Measurements from ENCODE around the gene SPANXB1. TPM values are rescaled to one million over a fixed set of nuclear protein-coding genes. Genes with fewer than 3 reads are reported as not detected.
"Not testable (repeated sequence)": the region's sequence is repeated elsewhere in the genome, so short reads cannot be mapped to it uniquely, and the experiment has no call there.

The SPANXB1 gene, protein sequence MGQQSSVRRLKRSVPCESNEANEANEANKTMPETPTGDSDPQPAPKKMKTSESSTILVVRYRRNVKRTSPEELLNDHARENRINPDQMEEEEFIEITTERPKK
- total RNA-seq: not detected

DNA sequence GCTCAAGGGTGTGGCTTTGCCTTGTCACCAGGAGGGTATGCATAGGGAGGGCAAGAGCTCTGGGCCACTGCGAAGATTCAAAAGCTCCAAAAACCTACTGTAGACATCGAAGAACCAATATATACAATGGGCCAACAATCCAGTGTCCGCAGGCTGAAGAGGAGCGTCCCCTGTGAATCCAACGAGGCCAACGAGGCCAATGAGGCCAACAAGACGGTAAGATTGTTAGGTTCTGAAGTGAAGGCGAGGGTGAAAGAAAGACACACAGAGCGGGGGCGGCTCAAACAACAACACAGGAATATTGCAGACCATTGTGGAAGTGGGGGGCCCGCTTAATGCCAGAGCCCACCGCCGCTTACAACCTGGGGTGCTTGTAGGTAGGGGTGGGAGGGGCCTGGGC, at the start of gene SPANXB1:
SPANXB1 (plus strand) TSS at position 27 of the 400 bp plus-strand sequence; CDS start at position 127, 100 bp downstream.
- not testable (repeated sequence) for H3K4me1 ChIP-seq; H3K9me3 ChIP-seq; H3K4me3 ChIP-seq; H3K27me3 ChIP-seq; H3K27ac ChIP-seq; DNase-seq (ENCODE audit: low spot score); H3K36me3 ChIP-seq

DNA sequence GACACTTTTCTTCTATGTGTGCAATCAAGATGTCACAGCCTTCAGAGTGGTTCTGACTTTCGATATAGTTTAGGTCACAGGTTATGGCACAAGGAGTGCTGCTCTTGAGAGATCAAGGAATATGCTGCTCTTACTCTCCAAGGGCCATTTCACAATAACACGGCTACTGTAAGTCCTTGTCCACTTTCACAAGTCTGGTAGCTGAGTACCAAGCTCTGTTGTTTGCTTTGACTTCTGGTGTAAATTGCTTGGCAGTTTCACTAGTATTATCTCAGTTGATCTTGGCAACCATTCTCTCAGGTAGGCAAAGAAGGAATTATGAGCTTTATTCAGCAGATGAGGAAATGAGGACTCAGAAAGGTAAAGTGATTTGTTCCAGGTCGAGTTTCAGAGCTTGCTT, 35.4 kb upstream of the SPANXB1 start:
- H3K27me3 ChIP-seq: no peaks in the 10 kb centered on the region
- H3K9me3 ChIP-seq: no peaks in the 10 kb centered on the region
- no peak overlapping the region for H3K27ac ChIP-seq
- no peaks in the 10 kb centered on the region for H3K36me3 ChIP-seq
- TF ChIP-seq, protein P1, sequence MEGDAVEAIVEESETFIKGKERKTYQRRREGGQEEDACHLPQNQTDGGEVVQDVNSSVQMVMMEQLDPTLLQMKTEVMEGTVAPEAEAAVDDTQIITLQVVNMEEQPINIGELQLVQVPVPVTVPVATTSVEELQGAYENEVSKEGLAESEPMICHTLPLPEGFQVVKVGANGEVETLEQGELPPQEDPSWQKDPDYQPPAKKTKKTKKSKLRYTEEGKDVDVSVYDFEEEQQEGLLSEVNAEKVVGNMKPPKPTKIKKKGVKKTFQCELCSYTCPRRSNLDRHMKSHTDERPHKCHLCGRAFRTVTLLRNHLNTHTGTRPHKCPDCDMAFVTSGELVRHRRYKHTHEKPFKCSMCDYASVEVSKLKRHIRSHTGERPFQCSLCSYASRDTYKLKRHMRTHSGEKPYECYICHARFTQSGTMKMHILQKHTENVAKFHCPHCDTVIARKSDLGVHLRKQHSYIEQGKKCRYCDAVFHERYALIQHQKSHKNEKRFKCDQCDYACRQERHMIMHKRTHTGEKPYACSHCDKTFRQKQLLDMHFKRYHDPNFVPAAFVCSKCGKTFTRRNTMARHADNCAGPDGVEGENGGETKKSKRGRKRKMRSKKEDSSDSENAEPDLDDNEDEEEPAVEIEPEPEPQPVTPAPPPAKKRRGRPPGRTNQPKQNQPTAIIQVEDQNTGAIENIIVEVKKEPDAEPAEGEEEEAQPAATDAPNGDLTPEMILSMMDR (IDR thresholded peaks at IDR 0.05): no peak
- no peaks in the 10 kb centered on the region for H3K4me1 ChIP-seq
- no peak for DNase-seq (ENCODE audit: low spot score)
- H3K4me3 ChIP-seq: no peak overlapping the region

DNA sequence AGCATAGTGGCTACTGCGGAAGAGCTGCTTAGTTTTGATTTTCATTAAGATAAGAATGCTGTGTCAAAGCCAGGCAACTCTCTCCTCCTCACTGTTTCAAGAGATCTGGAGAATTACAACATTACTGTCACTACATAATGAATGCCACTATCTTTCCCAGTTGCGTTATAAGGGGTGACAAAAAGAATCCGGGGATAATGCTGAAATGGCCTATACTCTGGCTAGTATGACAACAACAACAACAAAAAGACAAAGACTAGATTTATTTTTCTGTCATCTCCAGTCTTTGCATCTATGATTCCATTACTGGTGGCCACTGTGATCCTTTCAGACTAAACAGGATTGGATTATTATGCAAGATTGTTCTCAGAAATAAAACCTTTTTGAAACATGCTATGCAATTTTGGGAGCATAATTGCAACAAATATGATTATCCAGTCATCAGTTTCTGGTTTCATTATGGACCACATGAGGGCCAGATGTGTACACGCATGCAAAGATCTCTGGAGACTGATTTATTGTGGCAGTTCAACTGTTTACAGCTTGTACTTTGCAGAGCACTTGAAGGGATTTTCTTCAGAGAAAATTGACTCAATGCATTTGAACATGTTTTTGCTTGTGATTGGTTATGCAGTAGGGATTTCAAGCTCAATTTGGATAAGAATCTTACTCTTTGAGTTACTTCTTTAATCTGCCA, 31.1 kb upstream of the SPANXB1 start:
- H3K4me3 ChIP-seq: no peak overlapping the region
- no peaks in the 10 kb centered on the region for H3K4me1 ChIP-seq
- H3K27me3 ChIP-seq: no peaks in the 10 kb centered on the region
- H3K36me3 ChIP-seq: no peaks in the 10 kb centered on the region
- H3K27ac ChIP-seq: no peak overlapping the region
- no peaks in the 10 kb centered on the region for H3K9me3 ChIP-seq
- no peak for DNase-seq (ENCODE audit: low spot score)
- TF ChIP-seq, protein P1 (IDR thresholded peaks at IDR 0.05): no peak

DNA sequence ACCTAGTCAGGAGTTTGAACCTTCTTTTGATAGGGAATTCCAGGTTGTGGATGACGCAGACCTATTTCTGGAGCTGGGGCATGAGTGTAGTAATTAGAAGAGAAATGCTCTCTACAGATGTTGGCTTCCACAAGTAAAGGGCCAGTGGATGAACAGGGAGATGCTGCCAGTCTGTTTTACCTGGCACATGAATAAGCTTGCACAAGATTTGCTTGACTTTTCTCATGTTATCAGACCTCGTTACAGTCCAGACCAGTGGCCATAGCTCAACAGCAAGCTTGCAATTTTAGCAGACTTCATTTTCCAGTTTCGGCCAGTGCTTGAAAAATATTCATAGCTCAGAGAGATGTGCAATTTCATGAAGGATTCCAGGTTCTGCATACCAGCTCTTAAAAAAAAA, 26.9 kb upstream of the SPANXB1 start:
- TF ChIP-seq, protein P1 (IDR thresholded peaks at IDR 0.05): no peak
- Histone ChIP-seq H3K4me1 (no peaks in the 10 kb centered on the region), H3K27ac (no peak overlapping the region), H3K27me3 (no peaks in the 10 kb centered on the region), H3K4me3 (no peak overlapping the region), H3K36me3 (no peaks in the 10 kb centered on the region), H3K9me3 (no peaks in the 10 kb centered on the region)
- DNase-seq (ENCODE audit: low spot score): no peak

DNA sequence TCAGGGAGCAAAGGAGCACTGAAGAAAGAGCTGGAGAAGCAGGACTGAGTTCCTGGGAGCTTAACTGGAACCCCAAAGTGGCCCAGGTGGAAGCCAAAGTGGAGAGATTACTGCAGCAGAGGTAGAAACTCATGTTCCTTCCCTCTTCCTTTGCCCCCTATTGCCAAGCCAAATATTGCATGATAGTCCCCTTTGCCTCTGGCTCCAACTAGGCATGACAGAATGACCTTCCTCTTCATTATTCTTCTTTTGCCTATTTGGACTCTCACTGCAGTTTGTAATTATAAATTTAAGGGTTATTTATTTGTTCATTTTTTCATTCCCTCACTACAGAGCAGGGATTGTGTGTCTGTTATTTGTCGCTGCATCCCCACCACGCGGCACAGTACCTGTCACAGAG, 22.1 kb upstream of the SPANXB1 start:
- H3K4me3 ChIP-seq: no peak overlapping the region
- DNase-seq (ENCODE audit: low spot score): no peak
- no peaks in the 10 kb centered on the region for H3K27me3 ChIP-seq
- H3K4me1 ChIP-seq: no peaks in the 10 kb centered on the region
- no peaks in the 10 kb centered on the region for H3K36me3 ChIP-seq
- no peak overlapping the region for H3K27ac ChIP-seq
- TF ChIP-seq, protein P1 (IDR thresholded peaks at IDR 0.05): no peak
- no peaks in the 10 kb centered on the region for H3K9me3 ChIP-seq

DNA sequence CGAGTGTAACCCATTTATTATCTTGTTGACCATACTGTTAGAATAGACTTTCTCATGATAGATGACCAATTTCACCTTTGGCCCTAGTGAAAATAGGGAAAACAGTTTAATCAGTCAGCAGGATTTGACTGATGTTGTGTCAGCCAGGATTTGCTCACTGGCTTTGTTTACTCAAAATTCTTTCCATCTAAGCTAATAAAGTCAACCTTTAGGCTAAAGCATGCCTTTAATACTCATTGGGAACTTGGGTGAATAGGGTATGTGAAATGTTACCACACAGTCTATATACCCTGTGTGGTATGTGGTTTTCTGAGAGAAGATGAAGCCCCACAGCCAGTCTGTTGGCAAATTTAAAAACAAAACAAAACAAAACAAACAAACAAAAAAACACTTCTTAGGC, 18.7 kb upstream of the SPANXB1 start:
- no peaks in the 10 kb centered on the region for H3K9me3 ChIP-seq
- no peak for DNase-seq (ENCODE audit: low spot score)
- TF ChIP-seq, protein P1 (IDR thresholded peaks at IDR 0.05): no peak
- H3K4me3 ChIP-seq: no peak overlapping the region
- H3K36me3 ChIP-seq: no peaks in the 10 kb centered on the region
- no peaks in the 10 kb centered on the region for H3K4me1 ChIP-seq
- no peaks in the 10 kb centered on the region for H3K27me3 ChIP-seq
- H3K27ac ChIP-seq: no peak overlapping the region

DNA sequence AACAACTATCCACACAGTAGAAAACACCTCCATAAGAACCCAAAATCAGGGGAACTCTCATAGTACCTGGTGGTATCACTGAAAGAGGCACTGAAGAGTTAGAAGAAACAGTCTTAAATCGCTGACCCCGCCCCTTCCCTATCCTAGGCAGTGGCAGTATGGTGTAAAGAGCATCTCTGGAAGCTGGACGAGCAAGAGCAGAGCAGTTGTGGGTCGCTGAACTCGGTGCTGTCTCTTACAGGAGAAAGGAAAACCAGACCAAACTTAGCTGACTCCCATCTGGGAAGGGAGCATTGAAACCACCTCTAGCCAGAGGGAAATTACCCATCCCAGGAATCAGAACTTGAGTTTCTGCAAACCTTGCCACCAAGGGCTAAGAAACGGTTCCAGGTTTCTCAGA, 2.8 kb downstream of the SPANXB1 start:
- not testable (repeated sequence) for H3K27ac ChIP-seq; H3K4me1 ChIP-seq; H3K36me3 ChIP-seq; DNase-seq (ENCODE audit: low spot score); H3K9me3 ChIP-seq; H3K4me3 ChIP-seq; H3K27me3 ChIP-seq

DNA sequence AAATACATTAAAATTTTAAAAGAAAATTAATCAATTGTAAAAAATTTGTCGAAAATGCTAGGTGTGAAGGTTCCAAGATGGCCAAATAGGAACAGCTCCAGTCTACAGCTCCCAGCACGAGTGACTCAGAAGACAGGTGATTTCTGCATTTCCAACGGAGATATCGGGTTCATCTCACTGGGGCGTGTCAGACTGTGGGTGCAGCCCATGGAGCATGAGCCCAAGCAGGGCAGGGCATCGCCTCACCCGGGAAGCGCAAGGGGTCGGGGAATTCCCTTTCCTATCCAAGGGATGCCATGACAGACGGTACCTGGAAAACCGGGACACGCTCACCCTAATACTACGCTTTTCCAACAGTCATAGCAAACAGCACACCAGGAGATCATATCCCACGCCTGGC, 41.9 kb downstream of the SPANXB1 start:
- H3K36me3 ChIP-seq; H3K27ac ChIP-seq; H3K9me3 ChIP-seq; H3K4me1 ChIP-seq; H3K4me3 ChIP-seq; DNase-seq (ENCODE audit: low spot score); H3K27me3 ChIP-seq: not testable (repeated sequence)

DNA sequence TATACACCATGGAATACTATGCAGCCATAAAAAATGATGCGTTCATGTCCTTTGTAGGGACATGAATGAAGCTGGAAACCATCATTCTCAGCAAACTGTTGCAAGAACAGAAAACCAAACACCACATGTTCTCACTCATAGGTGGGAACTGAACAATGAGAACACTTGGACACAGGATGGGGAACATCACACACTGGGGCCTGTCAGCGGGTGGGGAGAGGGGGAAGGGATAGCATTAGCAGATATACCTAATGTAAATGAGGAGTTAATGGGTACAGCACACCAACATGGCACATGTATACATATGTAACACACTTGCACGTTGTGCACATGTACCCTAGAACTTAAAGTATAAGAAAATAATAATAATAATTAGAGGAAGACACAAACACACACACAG, 47.5 kb downstream of the SPANXB1 start:
- H3K9me3 ChIP-seq; H3K4me3 ChIP-seq; H3K36me3 ChIP-seq; H3K27ac ChIP-seq; H3K27me3 ChIP-seq; H3K4me1 ChIP-seq; DNase-seq (ENCODE audit: low spot score): not testable (repeated sequence)

DNA sequence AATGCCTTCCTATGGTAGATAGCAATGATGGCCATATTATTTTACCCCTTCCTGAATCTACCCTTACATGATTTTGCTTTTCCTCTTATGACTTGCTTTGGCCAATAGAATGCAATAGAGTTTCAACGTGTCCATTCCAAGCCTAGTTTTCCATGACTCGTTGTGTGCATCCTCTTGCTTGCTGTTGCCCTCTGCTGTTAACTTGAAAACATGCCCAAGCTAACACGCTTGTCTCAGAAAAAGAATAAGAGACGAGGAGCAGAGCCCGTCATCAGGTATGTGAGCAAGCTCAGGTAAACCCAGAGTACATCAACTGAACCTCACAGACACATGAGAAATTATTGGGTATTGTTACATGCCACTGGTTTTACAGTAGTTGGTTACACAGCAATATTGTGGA, 49.7 kb downstream of the SPANXB1 start:
- H3K27me3 ChIP-seq; DNase-seq (ENCODE audit: low spot score); H3K36me3 ChIP-seq; H3K27ac ChIP-seq; H3K9me3 ChIP-seq; H3K4me1 ChIP-seq; H3K4me3 ChIP-seq: not testable (repeated sequence)
